GM12891 (cell line): Measurements from ENCODE around the gene GRM6.

ENCODE experiments used
- DNase-seq: peaks from one replicate; pipeline ENCODE4 v3.0.0; 2011; ENCODE audit warnings: low spot score; ENCODE audit not compliant: insufficient read length
- FAIRE-seq: peaks from 2 replicates; lab custom pipeline; 2011; peaks lifted over from hg19 to GRCh38; lab: Jason Lieb, UNC
- PAX5 ChIP-seq: IDR thresholded peaks from 2 replicates; pipeline ENCODE4 v1.6.1; 2011; ENCODE audit warnings: low read length, moderate library complexity, mild to moderate bottlenecking; ENCODE audit not compliant: insufficient read depth, severe bottlenecking
- POLR2A ChIP-seq: IDR thresholded peaks from 2 replicates; pipeline ENCODE4 v1.6.1; 2011; ENCODE audit warnings: low read depth, low read length, control low read depth
- POLR2AphosphoS5 ChIP-seq: IDR thresholded peaks from 2 replicates; pipeline ENCODE4 v1.6.1; 2011; ENCODE audit warnings: low read depth, low read length, control low read depth
- POU2F2 ChIP-seq: IDR thresholded peaks from 2 replicates; pipeline ENCODE4 v1.6.1; 2011; ENCODE audit warnings: low read depth, mild to moderate bottlenecking, control low read depth, low read length, moderate library complexity
- SPI1 ChIP-seq: IDR thresholded peaks from 2 replicates; pipeline ENCODE4 v1.6.1; 2011; ENCODE audit warnings: low read depth, low read length, control low read depth
- TAF1 ChIP-seq: IDR thresholded peaks from 2 replicates; pipeline ENCODE4 v1.6.1; 2011; ENCODE audit warnings: low read depth, low read length, control low read depth

Gene GRM6

DNA sequence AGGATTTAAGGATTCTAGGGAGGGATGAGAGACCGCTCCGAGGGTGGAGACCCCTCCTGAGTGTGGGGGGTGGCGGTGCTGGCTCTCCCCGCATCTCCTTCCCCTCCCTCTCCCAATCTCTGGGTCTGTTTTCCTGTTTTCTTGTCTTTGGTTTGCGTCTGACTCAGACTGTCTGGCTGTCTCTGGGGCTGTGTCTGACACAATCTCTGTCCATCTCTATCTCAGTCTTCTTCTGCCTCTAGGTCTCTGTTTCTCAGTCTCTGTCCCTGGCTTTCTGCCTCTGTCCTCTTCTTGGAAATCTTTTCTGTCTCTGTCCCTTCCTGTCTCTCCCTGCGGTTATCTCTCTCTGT lies 196 bp upstream of the GRM6 start:
- FAIRE-seq (no peak), DNase-seq (no peak)
- TF ChIP-seq POU2F2 (no peak), POLR2A (no peak), TAF1 (no peak), SPI1 (no peak), POLR2AphosphoS5 (no peak), PAX5 (no peak)

- no peak for DNase-seq
- no peak for FAIRE-seq
- TF ChIP-seq POLR2A (no peak), TAF1 (no peak), POLR2AphosphoS5 (no peak), PAX5 (no peak), SPI1 (no peak)
These were observed 1.1 kb downstream of the GRM6 start for GRCh38 chr5:178993955-178994579.

- DNase-seq, result no peak
- TF ChIP-seq POLR2A (no peak), SPI1 (no peak), PAX5 (no peak), TAF1 (no peak), POU2F2 (no peak)
- no peak for FAIRE-seq
These were observed 1.8 kb downstream of the GRM6 start for GRCh38 chr5:178993236-178993765.

GRCh38 chr5:178992291-178992895 lies 2.7 kb downstream of the GRM6 start:
- DNase-seq (no peak), FAIRE-seq (no peak)
- no peak for TF ChIP-seq TAF1
- no peak for TF ChIP-seq POLR2A
- TF ChIP-seq PAX5, result no peak
- TF ChIP-seq SPI1, result no peak
- no peak for TF ChIP-seq POU2F2
- no peak for TF ChIP-seq POLR2AphosphoS5

DNA sequence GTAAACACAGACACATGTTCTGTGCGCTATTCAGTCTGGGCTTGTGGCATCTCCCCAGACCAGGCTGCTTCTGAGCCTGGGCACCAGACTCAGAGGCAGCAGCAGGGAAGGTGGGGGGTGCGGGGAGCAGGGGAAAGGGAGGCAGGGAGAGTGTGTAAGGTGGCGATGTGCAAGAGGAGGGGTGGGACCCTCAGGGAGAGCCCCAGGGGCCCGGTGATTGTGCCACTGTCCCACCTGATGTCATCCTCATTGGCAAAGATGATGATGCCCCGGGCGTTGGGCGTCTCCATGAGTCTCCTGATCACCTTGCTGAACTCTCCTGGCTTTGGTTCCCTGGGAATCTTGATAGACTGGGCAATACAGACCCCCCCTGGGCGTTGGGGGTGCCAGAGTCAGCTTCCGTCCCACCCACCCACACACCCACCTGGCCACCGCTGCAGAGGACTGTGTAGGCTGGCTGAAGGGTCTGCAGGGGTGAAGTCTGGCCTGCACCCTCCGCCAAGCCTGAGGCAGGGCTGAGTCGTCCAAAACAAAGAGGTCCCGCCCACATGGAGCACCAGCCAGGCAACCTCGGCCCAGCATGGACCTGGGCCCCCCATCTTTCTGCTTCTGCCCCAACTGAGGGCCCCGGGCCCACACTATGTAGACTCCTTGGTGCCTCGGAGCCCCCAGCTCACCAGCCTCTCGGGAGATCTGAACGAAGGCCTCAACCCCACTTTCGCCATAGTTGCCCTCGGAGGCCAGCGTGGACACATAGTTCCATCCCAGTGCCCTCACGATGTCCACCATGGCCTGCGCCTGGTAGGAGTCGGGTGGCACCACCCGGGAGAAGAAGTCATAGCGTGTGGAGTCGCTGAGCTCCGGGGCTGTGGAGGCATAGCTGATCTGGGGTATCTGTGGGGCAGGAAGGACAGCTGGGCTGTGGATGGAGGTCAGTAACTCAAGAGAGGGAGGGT lies 3.7 kb downstream of the GRM6 start:
- TF ChIP-seq SPI1 (no peak), PAX5 (no peak), POU2F2 (no peak), POLR2A (no peak), TAF1 (no peak), POLR2AphosphoS5 (no peak)
- FAIRE-seq, result no peak
- no peak for DNase-seq

- TF ChIP-seq POLR2A (no peak), POU2F2 (no peak), SPI1 (no peak), TAF1 (no peak), PAX5 (no peak), POLR2AphosphoS5 (no peak)
- no peak for DNase-seq
- FAIRE-seq, result no peak
These were observed 4.6 kb downstream of the GRM6 start for GRCh38 chr5:178990491-178990890.

GRCh38 chr5:178989311-178989710 lies 5.8 kb downstream of the GRM6 start:
- TF ChIP-seq POLR2A (no peak), SPI1 (no peak), PAX5 (no peak), POLR2AphosphoS5 (no peak), POU2F2 (no peak), TAF1 (no peak)
- FAIRE-seq, result no peak
- DNase-seq, result no peak

DNA sequence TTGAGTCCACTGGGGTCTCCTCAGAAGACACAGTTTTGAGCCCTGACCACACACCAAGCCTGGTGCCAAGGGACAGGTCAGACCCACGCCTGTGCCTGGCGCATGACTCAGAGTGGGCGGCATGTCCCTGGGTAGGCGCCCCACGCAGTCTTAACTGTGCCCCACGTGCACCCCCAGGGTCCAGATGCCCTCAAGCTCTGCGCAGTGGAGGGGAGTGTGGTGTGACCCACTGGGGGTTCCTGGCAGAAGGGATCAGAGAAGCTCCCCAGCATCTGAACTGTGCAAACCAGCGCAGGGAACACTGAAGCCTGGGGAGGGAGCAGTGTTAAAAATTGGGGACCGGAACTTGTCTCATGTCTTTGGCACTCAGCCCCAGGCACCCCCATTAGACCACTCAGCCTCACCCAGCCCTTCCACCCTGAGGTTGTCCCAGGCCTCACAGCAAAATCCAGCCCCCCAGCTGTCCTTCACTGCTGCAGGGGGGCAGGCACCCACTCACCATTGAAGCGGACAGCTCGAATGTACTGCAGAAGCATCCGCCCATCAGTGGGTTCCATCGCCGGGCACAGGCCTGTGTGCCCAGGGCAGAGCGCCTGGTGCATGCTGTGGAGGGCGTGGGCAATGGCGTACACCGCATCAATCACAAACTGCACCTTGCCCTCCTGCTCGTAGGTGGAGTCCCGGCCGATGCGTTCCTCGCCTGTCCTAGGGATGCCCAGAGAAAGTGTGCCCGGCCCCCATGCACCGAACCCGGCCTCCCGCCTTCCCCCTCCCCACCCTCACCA lies 6.5 kb downstream of the GRM6 start:
- FAIRE-seq (no peak), DNase-seq (no peak)
- TF ChIP-seq POLR2A (no peak), SPI1 (no peak), PAX5 (no peak), POLR2AphosphoS5 (no peak), TAF1 (no peak), POU2F2 (no peak)
